Endothelial cell of umbilical vein (primary cell): ENCODE measurements around the gene TBC1D17. TPM values are rescaled to one million over a fixed set of nuclear protein-coding genes. Genes with fewer than 3 reads are reported as not detected.

ENCODE experiments used
- BruUV-seq: library from RNA; stranded (reverse); fragments of 400-500 nt; replicated peaks from 2 replicates; lab custom pipeline; 2021; lab: Mats Ljungman, UMichigan
- CTCF ChIA-PET: fragments of 300-600, 350-600 bp; sonication (Branson Sonifier 250); formaldehyde crosslinking; loops from one replicate; lab custom pipeline; 2021; ENCODE audit warnings: antibody characterized with exemption, inconsistent platforms; lab: Charles Lee
- POLR2A ChIA-PET: fragments of 300-600, 350-600 bp; sonication (Branson Sonifier 250); formaldehyde crosslinking; loops from one replicate; lab custom pipeline; 2021; ENCODE audit warnings: antibody characterized with exemption, inconsistent platforms; lab: Charles Lee
- DNase-seq: peaks from one replicate; pipeline ENCODE4 v3.0.0-alpha.2; 2011; ENCODE audit warnings: low read depth, low spot score
- FAIRE-seq: peaks from 2 replicates; lab custom pipeline; 2011; peaks lifted over from hg19 to GRCh38; lab: Jason Lieb, UNC
- H2AFZ ChIP-seq: 2 replicates; pipeline ENCODE4 v1.6.0; 2012; ENCODE audit warnings: low read depth, low read length, control low read depth, inconsistent platforms
- H3K27ac ChIP-seq: 2 replicates; pipeline ENCODE4 v1.5.1; 2011; ENCODE audit warnings: low read depth, mild to moderate bottlenecking, control low read depth, low read length, moderate library complexity; ENCODE audit not compliant: insufficient read depth
- H3K27me3 ChIP-seq, 2 experiments: 2 replicates each; pipeline versions ENCODE4 v1.6.0 to v1.6.1; 2011; ENCODE audit warnings: low read length in 2 of 2, mixed read lengths in 1 of 2; ENCODE audit not compliant: control insufficient read depth in 2 of 2, insufficient read depth in 2 of 2
- H3K36me3 ChIP-seq, 2 experiments: 2 replicates in 1 of 2; 3 replicates in 1 of 2; pipeline ENCODE4 v1.5.1; 2011; ENCODE audit warnings: low read length in 2 of 2, mild to moderate bottlenecking in 1 of 2, moderate library complexity in 1 of 2; ENCODE audit not compliant: control insufficient read depth in 2 of 2, insufficient read depth in 2 of 2; ENCODE audit errors: extremely low read depth in 1 of 2
- H3K4me1 ChIP-seq: 3 replicates; pipeline ENCODE4 v1.5.1; 2011; ENCODE audit warnings: mild to moderate bottlenecking, low read length; ENCODE audit not compliant: control insufficient read depth, insufficient read depth; ENCODE audit errors: extremely low read depth
- H3K4me2 ChIP-seq: 2 replicates; pipeline ENCODE4 v1.6.1; 2011; ENCODE audit warnings: low read length, control low read depth, mixed read lengths; ENCODE audit not compliant: insufficient read depth
- H3K4me3 ChIP-seq, 3 experiments: fragments of 200-600 bp in 1 of 3; sonication (generic), shearing (Covaris generic) in 1 of 3; replicated peaks in 1 of 3; 2 replicates each; pipeline ENCODE4 v1.5.1; 2011 to 2016; ENCODE audit warnings: control low read depth in 3 of 3, low read length in 3 of 3, mild to moderate bottlenecking in 2 of 3, inconsistent platforms in 1 of 3, low read depth in 1 of 3, moderate library complexity in 1 of 3; ENCODE audit not compliant: insufficient read depth in 1 of 3
- H3K79me2 ChIP-seq: 2 replicates; pipeline ENCODE4 v1.6.0; 2012; ENCODE audit warnings: low read length, inconsistent platforms; ENCODE audit not compliant: control insufficient read depth, insufficient read depth
- H3K9ac ChIP-seq: replicated peaks from 2 replicates; pipeline ENCODE3; 2011; ENCODE audit warnings: low read length, control low read depth; ENCODE audit not compliant: insufficient read depth; ENCODE audit errors: extremely low read depth
- H3K9me1 ChIP-seq: replicated peaks from 3 replicates; pipeline ENCODE4 v1.6.0; 2011; ENCODE audit warnings: mild to moderate bottlenecking, low read length; ENCODE audit not compliant: control insufficient read depth, insufficient read depth; ENCODE audit errors: extremely low read depth
- H3K9me3 ChIP-seq: replicated peaks from 2 replicates; pipeline ENCODE4 v1.5.1; 2012; ENCODE audit warnings: low read length, inconsistent platforms; ENCODE audit not compliant: control insufficient read depth, insufficient read depth
- H4K20me1 ChIP-seq: replicated peaks from 2 replicates; pipeline ENCODE3; 2011; ENCODE audit warnings: mild to moderate bottlenecking, low read length; ENCODE audit not compliant: control insufficient read depth, insufficient read depth; ENCODE audit errors: extremely low read depth
- CTCF ChIP-seq, 2 donors: IDR thresholded peaks; 1 replicate in 1 of 2; 2 replicates in 1 of 2; pipeline ENCODE4 v1.5.1; 2011; ENCODE audit warnings: low read length in 2 of 2, mild to moderate bottlenecking in 2 of 2, moderate library complexity in 2 of 2, control low read depth in 1 of 2, inconsistent platforms in 1 of 2, low read depth in 1 of 2; ENCODE audit not compliant: insufficient read depth in 1 of 2; ENCODE audit errors: extremely low read depth in 1 of 2
- EZH2 ChIP-seq: IDR thresholded peaks from 2 replicates; pipeline ENCODE4 v1.6.1; 2012; ENCODE audit warnings: borderline replicate concordance, low read depth, mild to moderate bottlenecking, moderate library complexity, low read length, inconsistent platforms; ENCODE audit not compliant: severe bottlenecking
- FOS ChIP-seq: IDR thresholded peaks from 2 replicates; pipeline ENCODE4 v1.6.1; 2011; ENCODE audit warnings: mild to moderate bottlenecking, low read length, moderate library complexity, borderline replicate concordance; ENCODE audit not compliant: insufficient read depth
- GATA2 ChIP-seq: IDR thresholded peaks from 2 replicates; pipeline ENCODE4 v1.7.0; 2011; ENCODE audit warnings: low read depth, mild to moderate bottlenecking, moderate library complexity, mixed read lengths, low read length; ENCODE audit not compliant: insufficient read length, insufficient read depth
- JUN ChIP-seq: IDR thresholded peaks from 2 replicates; pipeline ENCODE4 v1.6.1; 2011; ENCODE audit warnings: borderline replicate concordance, low read depth; ENCODE audit not compliant: insufficient read length, insufficient read depth
- MYC ChIP-seq: IDR thresholded peaks from one replicate; pipeline ENCODE4 v1.6.1; 2011; ENCODE audit warnings: mild to moderate bottlenecking, low read depth, low read length
- dilution Hi-C: fragments of 300-500 bp; cut with MboI; formaldehyde crosslinking; loops from one replicate; pipeline ENCODE4 v1.15.0; 2019; ENCODE audit warnings: low sequenced_read_pairs; ENCODE audit not compliant: extremely low pct_ligation_motif_present
- intact Hi-C: fragments of 100-400 bp; cut with micrococcal nuclease; formaldehyde crosslinking; loops from one replicate; pipeline ENCODE4 v1.10.0; 2022
- polyA plus RNA-seq, 4 experiments: library from polyadenylated mRNA; depleted of rRNA in 3 of 4; stranded (reverse) in 3 of 4; unstranded in 1 of 4; fragments of >200 nt; gene quantifications; 2 replicates each; pipeline versions ENCODE4 v1.2.1 to v1.2.3, GENCODE V29; 2011 to 2012; ENCODE audit warnings: missing spikeins in 1 of 4
- total RNA-seq: library from RNA; stranded (reverse); gene quantifications from 2 replicates; pipeline ENCODE4 v1.2.3, GENCODE V29; 2021

The TBC1D17 gene
- total and polyA plus RNA-seq, 2 donors (not counting 3 experiments of a cell fraction or from before 2014, with no cell fraction given) = 34.2 to 39.3 TPM

- TF ChIP-seq JUN = no peak
- no peak for TF ChIP-seq EZH2
- TF ChIP-seq CTCF (IDR thresholded peaks at IDR 0.05; ENCODE audit: extremely low read depth in 1 of 2, insufficient read depth in 1 of 2, low read depth in 1 of 2, low read length in 2 of 2) = no peak
- TF ChIP-seq MYC = no peak
- no peak for TF ChIP-seq FOS
- TF ChIP-seq GATA2 = no peak
- H4K20me1 ChIP-seq = no peaks in the 10 kb centered on the region
- H3K36me3 ChIP-seq = peaks cover 15 to 63% of the 10 kb centered on the region in 2 experiments
- no peak overlapping the region for H2AFZ ChIP-seq
- no peak overlapping the region for H3K4me2 ChIP-seq
- DNase-seq (no peak), FAIRE-seq (no peak)
- no peaks in the 10 kb centered on the region for H3K27me3 ChIP-seq
- H3K79me2 ChIP-seq = peaks cover 11% of the 10 kb centered on the region
- ChIA-PET CTCF (interaction anchor here (0.6 to 1.4 kb wide), 3 partner anchors 10 to 164 kb away, joined by 3 to 5 read pairs (median 3); no protein-coding TSS in a partner anchor), POLR2A (interaction anchor here (1.3 kb wide), 1 partner anchor 10 kb away, joined by 4 read pairs; no protein-coding TSS in a partner anchor)
- dilution Hi-C loops (no loop called here), intact Hi-C loops (no loop called here)
- H3K9me1 ChIP-seq = no peaks in the 10 kb centered on the region
- peak overlapping the region; percentile 58 for H3K27ac ChIP-seq
- BruUV-seq = TSS peak; percentile 29
- no peak overlapping the region for H3K4me3 ChIP-seq
- no peaks in the 10 kb centered on the region for H3K9me3 ChIP-seq
- peaks cover 9% of the 10 kb centered on the region for H3K4me1 ChIP-seq
- no peak overlapping the region for H3K9ac ChIP-seq
Observed at GRCh38 chr19:49859682-49860335, 17.7 kb upstream of the TBC1D17 start.
